Measurements from ENCODE around the gene TRIM42.

Gene TRIM42

GRCh38 chr3:140677764-140678163 is at the start of gene TRIM42:
Gene TRIM42 (plus strand): TSS chr3:140678064. CDS start chr3:140678230, 166 bp downstream.
- no peak for DNase-seq (ENCODE audit: low read depth, low spot score)

GRCh38 chr3:140628606-140629005 is 49.3 kb upstream of the TRIM42 start:
- DNase-seq (ENCODE audit: low read depth, low spot score): no peak

- peak; percentile 85 for DNase-seq (ENCODE audit: low read depth, low spot score)
These were observed 48.3 kb upstream of the TRIM42 start for GRCh38 chr3:140629357-140630137.

GRCh38 chr3:140630366-140630765 is 47.5 kb upstream of the TRIM42 start:
- no peak for DNase-seq (ENCODE audit: low read depth, low spot score)

- no peak for DNase-seq (ENCODE audit: low read depth, low spot score)
These were observed 47.0 kb upstream of the TRIM42 start for GRCh38 chr3:140630866-140631265.

- DNase-seq (ENCODE audit: low read depth, low spot score): no peak
These were observed 42.6 kb upstream of the TRIM42 start for GRCh38 chr3:140635276-140635675.

GRCh38 chr3:140636406-140637138 is 41.3 kb upstream of the TRIM42 start:
- no peak for DNase-seq (ENCODE audit: low read depth, low spot score)

GRCh38 chr3:140651287-140651686 is 26.6 kb upstream of the TRIM42 start:
- no peak for DNase-seq (ENCODE audit: low read depth, low spot score)

- DNase-seq (ENCODE audit: low read depth, low spot score): no peak
These were observed 22.2 kb upstream of the TRIM42 start for GRCh38 chr3:140655678-140656077.

GRCh38 chr3:140664111-140664510 is 13.8 kb upstream of the TRIM42 start:
- no peak for DNase-seq (ENCODE audit: low read depth, low spot score)

- DNase-seq (ENCODE audit: low read depth, low spot score): no peak
These were observed 4.7 kb downstream of the TRIM42 start for GRCh38 chr3:140682586-140682985.

- no peak for DNase-seq (ENCODE audit: low read depth, low spot score)
These were observed 8.3 kb downstream of the TRIM42 start for GRCh38 chr3:140686128-140686527.

GRCh38 chr3:140686948-140687347 is 9.1 kb downstream of the TRIM42 start:
- no peak for DNase-seq (ENCODE audit: low read depth, low spot score)

GRCh38 chr3:140695361-140696061 is 17.6 kb downstream of the TRIM42 start:
- no peak for DNase-seq (ENCODE audit: low read depth, low spot score)

GRCh38 chr3:140699516-140700231 is 21.8 kb downstream of the TRIM42 start:
- DNase-seq (ENCODE audit: low read depth, low spot score): no peak

- DNase-seq (ENCODE audit: low read depth, low spot score): no peak
These were observed 24.4 kb downstream of the TRIM42 start for GRCh38 chr3:140702281-140702680.

GRCh38 chr3:140703496-140703895 is 25.6 kb downstream of the TRIM42 start:
- no peak for DNase-seq (ENCODE audit: low read depth, low spot score)

- no peak for DNase-seq (ENCODE audit: low read depth, low spot score)
These were observed 26.9 kb downstream of the TRIM42 start for GRCh38 chr3:140704733-140705132.

- DNase-seq (ENCODE audit: low read depth, low spot score): no peak
These were observed 28.1 kb downstream of the TRIM42 start for GRCh38 chr3:140705954-140706353.

- no peak for DNase-seq (ENCODE audit: low read depth, low spot score)
These were observed 28.5 kb downstream of the TRIM42 start for GRCh38 chr3:140706360-140706759.

- DNase-seq (ENCODE audit: low read depth, low spot score): peak; percentile 1
These were observed 31.0 kb downstream of the TRIM42 start for GRCh38 chr3:140708815-140709214.

- no peak for DNase-seq (ENCODE audit: low read depth, low spot score)
These were observed 31.9 kb downstream of the TRIM42 start for GRCh38 chr3:140709751-140710150.
